Epithelial cell of proximal tubule (primary cell): Measurements from ENCODE around the gene MAFF. TPM values are rescaled to one million over a fixed set of nuclear protein-coding genes. Genes with fewer than 3 reads are reported as not detected.

ENCODE experiments used
- DNase-seq: peaks from one replicate; pipeline ENCODE4 v3.0.0-alpha.2; 2011; ENCODE audit warnings: low read depth
- H3K4me3 ChIP-seq: 2 replicates; pipeline ENCODE4 v1.5.1; 2011; ENCODE audit warnings: low read depth, mild to moderate bottlenecking, low read length
- CTCF ChIP-seq: conservative IDR thresholded peaks from 2 replicates; pipeline ENCODE4 v1.5.1; 2012; ENCODE audit warnings: low read depth, mild to moderate bottlenecking, low read length
- total RNA-seq: library from RNA; depleted of rRNA; stranded (reverse); fragments of >200 nt; gene quantifications from 2 replicates; pipeline ENCODE4 v1.2.3, GENCODE V29; 2015

Gene MAFF
- total RNA-seq, 1 donor from 2014 or later: 42.1 TPM

GRCh38 chr22:38199826-38200559, 1.8 kb upstream of the MAFF start:
- no peak for DNase-seq
- no peak for TF ChIP-seq CTCF
- H3K4me3 ChIP-seq: no peak overlapping the region

DNA sequence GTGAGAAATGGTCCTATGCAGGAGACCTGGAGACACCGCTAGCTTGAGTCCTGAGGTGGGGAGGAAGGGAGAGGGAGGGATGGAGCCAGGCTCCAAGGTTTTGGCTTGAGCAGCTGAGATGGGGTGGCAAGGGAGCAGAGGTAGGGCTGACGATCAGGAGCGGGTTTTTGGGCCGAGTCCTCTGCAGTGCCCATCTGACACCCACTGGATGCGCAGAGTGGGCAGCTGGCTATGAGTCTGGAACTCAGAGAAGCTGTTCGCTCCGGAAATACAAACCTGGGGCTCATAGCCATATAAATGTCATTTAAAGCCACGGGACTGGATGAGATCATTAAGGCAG, 453 bp upstream of the MAFF start:
- peak overlapping the region; percentile 41 for H3K4me3 ChIP-seq
- no peak for DNase-seq
- TF ChIP-seq CTCF: no peak

- DNase-seq: no peak
- peak overlapping the region; percentile 86 for H3K4me3 ChIP-seq
- no peak for TF ChIP-seq CTCF
Measured at GRCh38 chr22:38202437-38203089, 769 bp downstream of the MAFF start.

GRCh38 chr22:38203090-38203810, 1.5 kb downstream of the MAFF start:
- DNase-seq: no peak
- peak overlapping the region; percentile 86 for H3K4me3 ChIP-seq
- no peak for TF ChIP-seq CTCF

DNA sequence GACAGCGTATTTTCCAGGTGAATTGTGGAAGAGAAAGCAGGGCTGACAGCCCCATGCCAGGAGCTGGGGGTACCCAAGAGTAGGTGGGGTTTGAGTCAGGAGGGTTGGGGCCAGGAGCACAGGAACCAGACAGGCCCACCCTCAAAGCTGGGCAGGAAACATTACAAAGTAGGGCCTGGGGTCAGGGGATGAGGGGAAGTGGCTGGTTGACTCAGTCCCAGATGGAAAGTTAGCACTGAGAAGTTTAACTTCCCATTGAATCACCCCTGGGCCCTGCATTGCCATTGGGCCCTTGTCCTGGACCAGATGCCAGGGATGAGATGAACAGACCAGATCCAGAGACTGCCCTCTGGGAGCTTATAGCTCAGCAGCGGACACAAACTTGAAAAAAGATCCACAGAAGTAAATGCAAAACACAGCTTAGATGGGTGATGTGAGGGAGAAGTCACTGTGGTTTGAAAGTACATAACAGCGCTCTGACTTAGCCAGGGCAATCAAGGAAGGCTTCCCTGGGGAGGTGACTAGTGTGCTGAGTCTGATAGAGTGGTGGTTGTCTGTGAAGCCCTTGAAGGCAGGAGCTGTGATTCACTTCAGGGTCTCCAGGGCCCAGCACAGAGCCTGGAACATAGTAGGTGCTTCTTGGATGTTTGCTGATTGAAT, 2.2 kb downstream of the MAFF start:
- peak overlapping the region; percentile 86 for H3K4me3 ChIP-seq
- TF ChIP-seq CTCF: no peak
- DNase-seq: no peak

GRCh38 chr22:38204784-38205183, 3.0 kb downstream of the MAFF start:
- DNase-seq: no peak
- H3K4me3 ChIP-seq: no peak overlapping the region
- TF ChIP-seq CTCF: no peak
